MM.1S (cell line): ENCODE data around the gene WDR83.

Source experiments
- DNase-seq: peaks from one replicate; pipeline ENCODE4 v3.0.0-alpha.2; 2015
- H2AFZ ChIP-seq: fragments of 300-600 bp; sonication (generic); 2 replicates; pipeline ENCODE4 v1.6.0; 2016; ENCODE audit warnings: antibody characterized with exemption, low read length
- H3F3A ChIP-seq: fragments of 300-600 bp; sonication (generic); 2 replicates; pipeline ENCODE4 v1.6.1; 2016; ENCODE audit warnings: mild to moderate bottlenecking, antibody characterized with exemption, low read length, moderate library complexity, mixed read lengths; ENCODE audit not compliant: insufficient read depth
- H3K27ac ChIP-seq: fragments of 300-600 bp; sonication (generic); 2 replicates; pipeline ENCODE4 v1.5.1; 2016; ENCODE audit warnings: mild to moderate bottlenecking, low read length
- H3K27me3 ChIP-seq: fragments of 300-600 bp; sonication (generic); replicated peaks from 2 replicates; pipeline ENCODE4 v1.6.0; 2016; ENCODE audit warnings: low read length; ENCODE audit not compliant: insufficient read depth
- H3K36me3 ChIP-seq: fragments of 300-600 bp; sonication (generic); replicated peaks from 2 replicates; pipeline ENCODE4 v1.6.1; 2016; ENCODE audit warnings: mild to moderate bottlenecking, low read length, mixed read lengths; ENCODE audit not compliant: insufficient read depth
- H3K4me1 ChIP-seq: fragments of 300-600 bp; sonication (generic); 2 replicates; pipeline ENCODE4 v1.6.1; 2016; ENCODE audit warnings: low read length, mixed read lengths
- H3K4me2 ChIP-seq: fragments of 300-600 bp; sonication (generic); 2 replicates; pipeline ENCODE4 v1.6.0; 2016; ENCODE audit warnings: low read depth, low read length
- H3K4me3 ChIP-seq: fragments of 300-600 bp; sonication (generic); 2 replicates; pipeline ENCODE4 v1.5.1; 2016; ENCODE audit warnings: low read length, mixed read lengths
- H3K79me2 ChIP-seq: fragments of 300-600 bp; sonication (generic); 2 replicates; pipeline ENCODE4 v1.6.1; 2016; ENCODE audit warnings: mixed run types, low read length, mixed read lengths
- H3K9ac ChIP-seq: fragments of 300-600 bp; sonication (generic); 2 replicates; pipeline ENCODE4 v1.6.1; 2016; ENCODE audit warnings: low read length, mixed read lengths
- H3K9me2 ChIP-seq: fragments of 300-600 bp; sonication (generic); replicated peaks from 2 replicates; pipeline ENCODE4 v1.6.1; 2016; ENCODE audit warnings: mild to moderate bottlenecking, low read length, mixed read lengths; ENCODE audit not compliant: insufficient read depth
- H3K9me3 ChIP-seq: fragments of 300-600 bp; sonication (generic); replicated peaks from 2 replicates; pipeline ENCODE4 v1.6.1; 2016; ENCODE audit warnings: mild to moderate bottlenecking, low read length, mixed read lengths; ENCODE audit not compliant: insufficient read depth
- H4K20me1 ChIP-seq: fragments of 300-600 bp; sonication (generic); 2 replicates; pipeline ENCODE4 v1.6.1; 2016; ENCODE audit warnings: mild to moderate bottlenecking, low read length, moderate library complexity, mixed read lengths; ENCODE audit not compliant: insufficient read depth
- CTCF ChIP-seq: fragments of 300-600 bp; sonication (generic); IDR thresholded peaks from 2 replicates; pipeline ENCODE4 v1.5.1; 2016; ENCODE audit warnings: antibody characterized with exemption, low read length, mixed read lengths
- EZH2 ChIP-seq: fragments of 300-600 bp; sonication (generic); optimal IDR thresholded peaks from 2 replicates; pipeline ENCODE3; 2017; ENCODE audit warnings: low read depth, mild to moderate bottlenecking, antibody characterized with exemption, low read length, mixed read lengths
- EZH2phosphoT487 ChIP-seq: fragments of 300-600 bp; sonication (generic); IDR thresholded peaks from 2 replicates; pipeline ENCODE4 v1.6.1; 2018; ENCODE audit warnings: antibody characterized with exemption, low read length

The WDR83 gene

GRCh38 chr19:12701596-12702282, 35.1 kb downstream of the WDR83 start:
- no peak for TF ChIP-seq EZH2phosphoT487
- no peak for TF ChIP-seq EZH2
- TF ChIP-seq CTCF, result no peak

GRCh38 chr19:12703046-12703445, 36.4 kb downstream of the WDR83 start:
- Histone ChIP-seq H3K79me2 (no peaks in the 10 kb centered on the region), H3K4me3 (no peak overlapping the region), H2AFZ (no peak overlapping the region), H3K9me3 (no peaks in the 10 kb centered on the region), H3F3A (peaks cover 2% of the 10 kb centered on the region; the same call in 1 of the 2 replicates), H4K20me1 (no peaks in the 10 kb centered on the region), H3K36me3 (peaks cover 14% of the 10 kb centered on the region), H3K27me3 (no peaks in the 10 kb centered on the region), H3K27ac (no peak overlapping the region), H3K4me1 (no peaks in the 10 kb centered on the region), H3K4me2 (no peak overlapping the region), H3K9me2 (no peaks in the 10 kb centered on the region), H3K9ac (no peak overlapping the region)
- TF ChIP-seq EZH2 (no peak), CTCF (no peak), EZH2phosphoT487 (no peak)
- no peak for DNase-seq

More at GRCh38 chr19:12701596-12702282, 35.1 kb downstream of the WDR83 start:
- Histone ChIP-seq H3K9me3 (no peaks in the 10 kb centered on the region), H3K27me3 (no peaks in the 10 kb centered on the region), H3K9ac (no peak overlapping the region), H3K9me2 (no peaks in the 10 kb centered on the region), H3K79me2 (no peaks in the 10 kb centered on the region), H4K20me1 (no peaks in the 10 kb centered on the region), H2AFZ (no peak overlapping the region), H3K4me1 (no peaks in the 10 kb centered on the region), H3K4me2 (no peak overlapping the region), H3K27ac (no peak overlapping the region), H3F3A (peaks cover 14% of the 10 kb centered on the region), H3K4me3 (no peak overlapping the region), H3K36me3 (peaks cover 14% of the 10 kb centered on the region)
- no peak for DNase-seq

GRCh38 chr19:12705169-12705568, 38.6 kb downstream of the WDR83 start:
- no peaks in the 10 kb centered on the region for H3K27me3 ChIP-seq
- H3K27ac ChIP-seq, result no peak overlapping the region
- H3K9me2 ChIP-seq, result no peaks in the 10 kb centered on the region
- H3K4me3 ChIP-seq, result no peak overlapping the region
- H3F3A ChIP-seq, result no peaks in the 10 kb centered on the region; the same call in 1 of the 2 replicates
- no peak overlapping the region for H2AFZ ChIP-seq
- no peak for TF ChIP-seq EZH2
- TF ChIP-seq EZH2phosphoT487, result no peak
- no peak for TF ChIP-seq CTCF
- no peaks in the 10 kb centered on the region for H4K20me1 ChIP-seq
- no peaks in the 10 kb centered on the region for H3K9me3 ChIP-seq
- H3K4me2 ChIP-seq, result no peak overlapping the region
- H3K36me3 ChIP-seq, result peaks cover 18% of the 10 kb centered on the region
- no peaks in the 10 kb centered on the region for H3K4me1 ChIP-seq
- no peak for DNase-seq
- H3K79me2 ChIP-seq, result no peaks in the 10 kb centered on the region
- no peak overlapping the region for H3K9ac ChIP-seq
